Esophagus squamous epithelium (tissue), 5 donors: ENCODE measurements around the gene DCTD. TPM values are rescaled to one million over a fixed set of nuclear protein-coding genes. Genes with fewer than 3 reads are reported as not detected.

Source experiments
- DNase-seq: peaks from one replicate; lab custom pipeline; 2025; lab: John Stamatoyannopoulos, UW
- H3K27ac ChIP-seq, 4 donors: fragments of 200-600 bp; sonication (generic); one replicate each; pipeline ENCODE4 v1.5.1; 2016 to 2019; ENCODE audit warnings: mild to moderate bottlenecking in 1 of 4
- H3K27me3 ChIP-seq, 4 donors: fragments of 200-600 bp; sonication (generic); 1 replicate in 3 of 4; 2 replicates in 1 of 4; pipeline versions ENCODE4 v1.5.1 to v1.6.0; 2017 to 2021; ENCODE audit warnings: antibody characterized with exemption in 1 of 4
- H3K36me3 ChIP-seq, 3 donors: fragments of 200-600 bp; sonication (generic); one replicate each; pipeline ENCODE4 v1.5.1; 2016 to 2019
- H3K4me1 ChIP-seq, 3 donors: fragments of 200-600 bp; sonication (generic); one replicate each; pipeline ENCODE4 v1.5.1; 2017 to 2019
- H3K4me3 ChIP-seq, 4 donors: fragments of 200-600 bp; sonication (generic); 1 replicate in 3 of 4; 2 replicates in 1 of 4; pipeline ENCODE4 v1.5.1; 2016 to 2019; ENCODE audit warnings: mild to moderate bottlenecking in 2 of 4, moderate library complexity in 1 of 4
- H3K9me3 ChIP-seq, 3 donors: fragments of 200-600 bp; sonication (generic); one replicate each; pipeline ENCODE4 v1.5.1; 2016 to 2019
- CTCF ChIP-seq, 6 experiments: fragments of 450-650 bp in 4 of 6; fragments of 200-600 bp in 2 of 6; sonication (generic) in 2 of 6; IDR thresholded peaks; one replicate each; pipeline ENCODE4 v1.5.1; 2016 to 2019; ENCODE audit warnings: antibody characterized with exemption in 6 of 6, mild to moderate bottlenecking in 4 of 6, moderate library complexity in 4 of 6
- POLR2A ChIP-seq, 4 donors: fragments of 450-650 bp; IDR thresholded peaks; one replicate each; pipeline ENCODE4 v1.6.1; 2017; ENCODE audit warnings: antibody characterized with exemption in 4 of 4, mild to moderate bottlenecking in 4 of 4, moderate library complexity in 3 of 4
- WGBS, 2 donors: methylation state at CpG; one replicate each; pipeline ENCODE4 v1.1.5; 2018; 5-methylcytosine and 5-hydroxymethylcytosine counted together
- intact Hi-C: fragments of 100-400 bp; cut with DNase I; formaldehyde crosslinking; loops from one replicate; pipeline ENCODE4 v1.15.0; 2022
- total RNA-seq, 4 donors: library from RNA; depleted of rRNA; stranded (reverse); fragments of >200 nt; gene quantifications; one replicate each; pipeline ENCODE4 v1.1.0, GENCODE V29; 2016
- donor health status: DM: yes; HTN: yes; CAD: no.

DCTD gene
- total RNA-seq, 4 donors from 2014 or later: 43.6 to 72.9 (median 57.2) TPM

DNA sequence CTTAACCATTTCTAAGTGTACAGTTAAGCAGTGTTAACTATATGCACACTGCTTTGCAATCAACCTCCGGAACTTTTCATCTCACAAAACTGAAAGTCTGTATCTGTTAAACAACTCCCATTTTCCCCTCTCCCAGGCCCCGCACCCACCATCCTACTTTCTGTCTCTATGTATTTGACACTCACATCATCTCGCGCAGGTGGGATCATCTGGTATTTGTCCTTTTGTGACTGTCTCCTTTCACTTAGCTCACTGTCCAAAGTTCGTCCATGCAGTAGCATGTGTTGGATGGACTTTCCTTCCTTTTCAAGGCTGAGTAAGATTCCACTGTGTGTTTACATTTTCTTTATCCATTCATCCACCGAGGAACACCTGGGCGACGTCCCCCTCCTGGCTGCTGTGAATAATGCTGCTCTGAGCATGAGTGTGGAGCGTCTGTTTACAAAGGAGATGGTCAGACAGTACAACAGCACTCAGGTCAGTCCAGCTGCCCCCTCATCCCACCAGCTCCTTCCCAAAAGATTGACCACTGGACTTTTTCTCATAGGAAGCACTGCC, 39.8 kb downstream of the DCTD start:
- intact Hi-C loops: no loop called here
- WGBS, 2 donors: 90 to 96% methylated on average over 7 to 9 of the region's 9 CpGs
- H3K27me3 ChIP-seq: no peaks in the 10 kb centered on the region
- DNase-seq: no peak
- H3K36me3 ChIP-seq: peaks cover 0 to 49% (median 0%) of the 10 kb centered on the region in 3 donors
- H3K4me1 ChIP-seq: peaks cover 0 to 5% (median 0%) of the 10 kb centered on the region in 3 donors
- no peaks in the 10 kb centered on the region for H3K9me3 ChIP-seq
- no peak overlapping the region for H3K4me3 ChIP-seq
- TF ChIP-seq POLR2A (IDR thresholded peaks at IDR 0.05) (no peak), CTCF (IDR thresholded peaks at IDR 0.05) (no peak)
- H3K27ac ChIP-seq: no peak overlapping the region

DNA sequence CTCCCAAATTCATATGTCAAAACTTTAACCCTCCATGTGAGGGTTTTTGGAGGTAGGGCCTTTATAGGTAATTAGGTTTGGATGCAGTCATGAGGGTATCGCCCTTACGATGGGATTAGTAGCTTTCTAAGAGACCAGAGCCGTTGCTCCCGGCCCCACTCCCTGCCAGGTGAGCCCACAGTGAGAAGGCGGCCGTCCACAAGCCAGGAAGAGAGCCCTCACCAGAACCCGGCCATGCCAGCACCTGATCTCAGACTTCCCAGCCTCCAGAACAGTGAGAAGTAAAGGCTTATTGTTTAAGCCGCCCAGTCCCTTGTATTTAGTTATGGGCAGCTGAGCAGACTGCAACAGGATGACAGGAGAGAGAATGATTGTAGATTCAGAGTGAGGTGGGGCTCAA, 40.8 kb downstream of the DCTD start:
- DNase-seq: no peak
- H3K36me3 ChIP-seq: peaks cover 0 to 49% (median 0%) of the 10 kb centered on the region in 3 donors
- no peaks in the 10 kb centered on the region for H3K9me3 ChIP-seq
- WGBS, 2 donors: 95% methylated on average over 5 of the region's 8 CpGs; no CpG with 5 or more reads in 1 of the 2 donors
- TF ChIP-seq POLR2A (IDR thresholded peaks at IDR 0.05) (no peak), CTCF (IDR thresholded peaks at IDR 0.05) (no peak)
- intact Hi-C loops: no loop called here
- H3K27me3 ChIP-seq: no peaks in the 10 kb centered on the region
- no peak overlapping the region for H3K27ac ChIP-seq
- H3K4me3 ChIP-seq: no peak overlapping the region
- H3K4me1 ChIP-seq: peaks cover 0 to 5% (median 0%) of the 10 kb centered on the region in 3 donors

DNA sequence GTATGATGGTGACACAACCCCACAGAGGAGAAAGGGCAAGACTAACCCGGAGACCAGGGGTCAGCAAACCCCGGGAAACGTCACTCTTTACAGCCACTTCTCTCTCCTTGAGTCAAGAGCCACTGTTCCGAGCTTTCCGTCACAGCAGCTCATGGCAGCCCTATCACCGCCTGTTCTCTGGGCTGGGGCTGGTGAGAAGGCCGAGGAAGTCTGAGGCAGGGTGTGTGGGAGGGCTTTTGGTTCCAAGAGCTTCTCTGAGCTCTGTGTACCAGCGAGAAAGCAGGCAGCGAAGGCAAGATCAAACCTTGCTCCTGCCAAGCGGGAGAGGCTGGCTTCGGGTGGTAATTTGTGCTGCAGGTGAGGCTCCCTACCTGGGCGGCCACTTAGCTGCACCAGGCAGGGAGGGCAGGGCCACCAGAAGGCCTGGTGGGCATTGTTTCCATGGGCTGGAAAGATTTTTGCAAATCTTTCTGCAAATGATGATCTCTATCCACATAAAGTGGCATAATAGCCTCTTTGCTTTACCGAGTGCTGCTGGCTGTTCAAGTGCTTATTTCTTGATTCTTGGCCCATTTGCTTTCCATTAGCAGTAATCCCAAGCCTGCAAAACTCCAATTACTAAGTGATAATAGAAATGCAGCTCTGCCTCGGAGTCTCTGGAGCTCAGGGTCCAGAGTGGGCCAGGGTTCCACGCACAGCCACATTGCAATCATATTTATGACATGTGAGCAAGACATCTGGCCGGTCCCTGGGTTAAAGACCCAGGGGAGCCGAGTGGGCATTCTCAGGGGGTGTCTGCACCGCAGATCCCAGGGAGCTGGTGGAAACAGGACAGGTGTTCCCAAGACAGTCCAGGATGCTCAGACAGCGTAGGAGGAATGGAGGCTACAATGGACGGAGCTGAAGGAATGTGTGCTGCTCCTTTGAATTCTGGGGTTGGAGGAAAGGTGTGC, 41.5 kb downstream of the DCTD start:
- DNase-seq: no peak
- no peak overlapping the region for H3K4me3 ChIP-seq
- WGBS, 2 donors: 87 to 91% methylated on average over 8 to 14 of the region's 20 CpGs
- peaks cover 0 to 2% (median 0%) of the 10 kb centered on the region in 3 donors for H3K4me1 ChIP-seq
- H3K27me3 ChIP-seq: no peaks in the 10 kb centered on the region
- intact Hi-C loops: no loop called here
- no peaks in the 10 kb centered on the region for H3K9me3 ChIP-seq
- peaks cover 0 to 49% (median 0%) of the 10 kb centered on the region in 3 donors for H3K36me3 ChIP-seq
- H3K27ac ChIP-seq: no peak overlapping the region
- TF ChIP-seq POLR2A (IDR thresholded peaks at IDR 0.05): no peak
- TF ChIP-seq CTCF (IDR thresholded peaks at IDR 0.05): no peak

DNA sequence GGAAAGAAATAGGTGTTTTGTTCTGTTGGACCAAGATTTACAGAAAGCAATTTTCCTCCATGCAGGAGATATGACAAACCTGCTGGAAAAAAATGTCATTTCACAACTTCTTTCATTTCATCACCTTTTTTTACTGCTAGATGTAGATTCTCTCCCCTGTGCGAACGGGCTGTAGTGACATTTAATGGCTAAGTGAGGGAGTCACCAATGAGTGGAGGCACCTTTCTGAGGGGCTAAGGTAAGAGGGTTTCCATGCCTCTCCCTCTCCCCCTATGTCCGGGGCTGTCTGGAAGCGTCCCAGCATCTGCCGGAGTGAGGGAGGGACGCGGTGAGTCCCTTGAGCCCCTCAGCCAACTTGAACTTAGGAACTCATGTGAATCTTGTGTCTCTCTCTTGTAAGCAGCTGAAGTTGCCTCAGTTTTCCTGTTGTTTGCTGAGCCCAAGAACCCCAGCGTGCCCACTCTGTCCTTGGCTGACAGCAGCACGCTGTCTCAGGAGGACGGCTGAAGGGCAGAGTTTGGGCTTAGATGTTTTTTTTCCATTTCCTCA, 42.3 kb downstream of the DCTD start:
- H3K4me3 ChIP-seq: no peak overlapping the region
- peaks cover 0 to 49% (median 0%) of the 10 kb centered on the region in 3 donors for H3K36me3 ChIP-seq
- H3K9me3 ChIP-seq: no peaks in the 10 kb centered on the region
- H3K4me1 ChIP-seq: no peaks in the 10 kb centered on the region
- no peak for TF ChIP-seq POLR2A (IDR thresholded peaks at IDR 0.05)
- TF ChIP-seq CTCF (IDR thresholded peaks at IDR 0.05): no peak
- DNase-seq: no peak
- H3K27ac ChIP-seq: no peak overlapping the region
- WGBS, 2 donors: 86 to 90% methylated on average over 4 to 10 of the region's 10 CpGs
- intact Hi-C loops: no loop called here
- H3K27me3 ChIP-seq: no peaks in the 10 kb centered on the region
